B cell (primary cell): Measurements from ENCODE around the gene EMID1. TPM values are rescaled to one million over a fixed set of nuclear protein-coding genes. Genes with fewer than 3 reads are reported as not detected.

Experiments
- ATAC-seq: fragments of 200-7000 bp; cut with Tn5 transposase; one replicate; pipeline ENCODE4 v1.10.0; 2021; ENCODE audit warnings: low read depth, mild to moderate bottlenecking, moderate number of reproducible peaks, moderate library complexity
- CTCF ChIA-PET: fragments of 350-600 bp; sonication (Branson Sonifier 250); formaldehyde crosslinking; loops from one replicate; lab custom pipeline; 2021; ENCODE audit warnings: antibody characterized with exemption, inconsistent platforms; lab: Charles Lee
- POLR2A ChIA-PET: fragments of 350-600 bp; sonication (Branson Sonifier 250); formaldehyde crosslinking; loops from one replicate; lab custom pipeline; 2021; ENCODE audit warnings: antibody characterized with exemption; lab: Charles Lee
- DNase-seq: peaks from one replicate; pipeline ENCODE4 v3.0.0; 2013
- H2AFZ ChIP-seq: 2 replicates; pipeline ENCODE4 v1.6.1; 2012; ENCODE audit warnings: mild to moderate bottlenecking, low read depth, low read length; ENCODE audit not compliant: insufficient read depth, poor library complexity, severe bottlenecking
- H3K27ac ChIP-seq, 2 donors: 1 replicate in 1 of 2; 2 replicates in 1 of 2; pipeline ENCODE4 v1.5.1; 2012 to 2013; ENCODE audit warnings: low read length in 2 of 2, mild to moderate bottlenecking in 2 of 2, moderate library complexity in 1 of 2
- H3K27me3 ChIP-seq, 4 experiments: fragments of 200-600 bp in 1 of 4; sonication (generic) in 1 of 4; replicated peaks in 1 of 4; 1 replicate in 2 of 4; 2 replicates in 2 of 4; pipeline versions ENCODE4 v1.6.1 to v1.7.0; 2013 to 2016; ENCODE audit warnings: low read length in 3 of 4, mild to moderate bottlenecking in 2 of 4, mixed read lengths in 1 of 4, moderate library complexity in 1 of 4; ENCODE audit not compliant: insufficient read depth in 4 of 4, control insufficient read depth in 3 of 4; ENCODE audit errors: control extremely low read depth in 1 of 4
- H3K36me3 ChIP-seq, 2 experiments: replicated peaks in 1 of 2; 1 replicate in 1 of 2; 2 replicates in 1 of 2; pipeline versions ENCODE4 v1.6.1 to v1.7.1; 2013; ENCODE audit warnings: low read length in 1 of 2; ENCODE audit not compliant: insufficient read depth in 2 of 2, control insufficient read depth in 1 of 2; ENCODE audit errors: control extremely low read depth in 1 of 2, extremely low read depth in 1 of 2
- H3K4me1 ChIP-seq, 2 donors: fragments of 200-600 bp in 1 of 2; sonication (generic) in 1 of 2; 1 replicate in 1 of 2; 2 replicates in 1 of 2; pipeline versions ENCODE4 v1.5.1 to v1.6.1; 2013 to 2017; ENCODE audit warnings: low read length in 2 of 2; ENCODE audit not compliant: control insufficient read depth in 2 of 2, insufficient read depth in 2 of 2
- H3K4me2 ChIP-seq: replicated peaks from 2 replicates; pipeline ENCODE3; 2012; ENCODE audit warnings: mild to moderate bottlenecking, low read depth, low read length; ENCODE audit not compliant: poor library complexity, severe bottlenecking
- H3K4me3 ChIP-seq, 5 experiments: fragments of 200-600 bp in 1 of 5; sonication (generic) in 1 of 5; 1 replicate in 3 of 5; 2 replicates in 2 of 5; pipeline versions ENCODE4 v1.5.1 to v1.7.0; 2011 to 2016; ENCODE audit warnings: low read length in 4 of 5, mild to moderate bottlenecking in 4 of 5, low read depth in 2 of 5, control low read depth in 1 of 5, moderate library complexity in 1 of 5; ENCODE audit not compliant: insufficient read depth in 1 of 5; ENCODE audit errors: control extremely low read depth in 1 of 5, extremely low read depth in 1 of 5
- H3K79me2 ChIP-seq: fragments of 200-600 bp; sonication (generic); one replicate; pipeline ENCODE4 v1.6.0; 2016; ENCODE audit warnings: low read length; ENCODE audit not compliant: control insufficient read depth, insufficient read depth
- H3K9ac ChIP-seq: fragments of 200-600 bp; sonication (generic); 2 replicates; pipeline ENCODE4 v1.6.1; 2017; ENCODE audit warnings: mild to moderate bottlenecking, low read length, moderate library complexity
- H3K9me3 ChIP-seq, 3 donors: one replicate each; pipeline versions ENCODE4 v1.6.1 to v1.7.1; 2013; ENCODE audit warnings: low read length in 2 of 3; ENCODE audit not compliant: control insufficient read depth in 2 of 3, insufficient read depth in 1 of 3; ENCODE audit errors: control extremely low read depth in 1 of 3
- H4K20me1 ChIP-seq: 2 replicates; pipeline ENCODE4 v1.6.0; 2012; ENCODE audit warnings: mild to moderate bottlenecking, low read length; ENCODE audit not compliant: insufficient read depth, control insufficient read depth, poor library complexity, severe bottlenecking
- H3K27ac Mint-ChIP-seq: one replicate; pipeline ENCODE4 v1.8.0; 2021; ENCODE audit warnings: mixed read lengths
- H3K27me3 Mint-ChIP-seq: one replicate; pipeline ENCODE4 v1.8.0; 2021; ENCODE audit warnings: mixed read lengths
- H3K4me1 Mint-ChIP-seq: one replicate; pipeline ENCODE4 v1.8.0; 2021; ENCODE audit warnings: mixed read lengths
- H3K4me3 Mint-ChIP-seq: one replicate; pipeline ENCODE4 v1.8.0; 2021; ENCODE audit warnings: mixed read lengths
- H3K9me3 Mint-ChIP-seq: one replicate; pipeline ENCODE4 v1.8.0; 2022; ENCODE audit warnings: mixed read lengths; ENCODE audit not compliant: insufficient read depth
- EZH2 ChIP-seq: IDR thresholded peaks from 2 replicates; pipeline ENCODE4 v1.6.1; 2012; ENCODE audit warnings: borderline replicate concordance, low read depth, mild to moderate bottlenecking, moderate library complexity, low read length; ENCODE audit not compliant: insufficient read depth, poor library complexity, severe bottlenecking
- WGBS: methylation state at CpG from one replicate; pipeline ENCODE4 v1.1.5; 2013; ENCODE audit warnings: missing lambda C conversion rate; ENCODE audit not compliant: insufficient coverage; 5-methylcytosine and 5-hydroxymethylcytosine counted together
- intact Hi-C: fragments of 100-400 bp; cut with micrococcal nuclease; formaldehyde crosslinking; loops from one replicate; pipeline ENCODE4 v1.10.0; 2022
- polyA plus RNA-seq: library from polyadenylated mRNA; depleted of rRNA; stranded (reverse); fragments of >200 nt; gene quantifications from 2 replicates; pipeline ENCODE4 v1.2.3, GENCODE V29; 2012
- total RNA-seq, 2 donors: library from RNA; stranded (reverse); fragments of 120-200 nt in 1 of 2; gene quantifications; 1 replicate in 1 of 2; 2 replicates in 1 of 2; pipeline versions ENCODE4 v1.2.3 to v1.2.4, GENCODE V29; 2013 to 2022
- TF ChIP-seq, protein P1 (sequence below): fragments of 200-600 bp; IDR thresholded peaks from one replicate; pipeline ENCODE4 v1.8.0; 2022; ENCODE audit warnings: antibody characterized with exemption, mild to moderate bottlenecking

EMID1 gene
- total and polyA plus RNA-seq, 2 donors (not counting 1 experiment from before 2014, with no cell fraction given) = not detected

GRCh38 chr22:29253561-29254285 lies 48.0 kb downstream of the EMID1 start:
- Histone ChIP-seq H3K9ac (no peak overlapping the region), H3K79me2 (no peaks in the 10 kb centered on the region), H2AFZ (no peak overlapping the region), H4K20me1 (no peaks in the 10 kb centered on the region), H3K4me3 (no peak overlapping the region), H3K36me3 (no peaks in the 10 kb centered on the region), H3K27ac (no peak overlapping the region), H3K27me3 (peaks cover 0 to 12% (median 0%) of the 10 kb centered on the region in 4 experiments), H3K4me1 (no peaks in the 10 kb centered on the region), H3K9me3 (no peaks in the 10 kb centered on the region), H3K4me2 (no peak overlapping the region)
- TF ChIP-seq, protein P1, sequence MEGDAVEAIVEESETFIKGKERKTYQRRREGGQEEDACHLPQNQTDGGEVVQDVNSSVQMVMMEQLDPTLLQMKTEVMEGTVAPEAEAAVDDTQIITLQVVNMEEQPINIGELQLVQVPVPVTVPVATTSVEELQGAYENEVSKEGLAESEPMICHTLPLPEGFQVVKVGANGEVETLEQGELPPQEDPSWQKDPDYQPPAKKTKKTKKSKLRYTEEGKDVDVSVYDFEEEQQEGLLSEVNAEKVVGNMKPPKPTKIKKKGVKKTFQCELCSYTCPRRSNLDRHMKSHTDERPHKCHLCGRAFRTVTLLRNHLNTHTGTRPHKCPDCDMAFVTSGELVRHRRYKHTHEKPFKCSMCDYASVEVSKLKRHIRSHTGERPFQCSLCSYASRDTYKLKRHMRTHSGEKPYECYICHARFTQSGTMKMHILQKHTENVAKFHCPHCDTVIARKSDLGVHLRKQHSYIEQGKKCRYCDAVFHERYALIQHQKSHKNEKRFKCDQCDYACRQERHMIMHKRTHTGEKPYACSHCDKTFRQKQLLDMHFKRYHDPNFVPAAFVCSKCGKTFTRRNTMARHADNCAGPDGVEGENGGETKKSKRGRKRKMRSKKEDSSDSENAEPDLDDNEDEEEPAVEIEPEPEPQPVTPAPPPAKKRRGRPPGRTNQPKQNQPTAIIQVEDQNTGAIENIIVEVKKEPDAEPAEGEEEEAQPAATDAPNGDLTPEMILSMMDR = no peak
- no peak for TF ChIP-seq EZH2
- ChIA-PET POLR2A (no interaction called here), CTCF (interaction anchor here (5.1 kb wide), 1 partner anchor 8 kb away, joined by 13 read pairs; no protein-coding TSS in a partner anchor)
- no peak for DNase-seq
- no peak for ATAC-seq
- Mint-ChIP-seq H3K27ac (no peak overlapping the region), H3K9me3 (no peaks in the 10 kb centered on the region), H3K4me1 (peaks cover 2% of the 10 kb centered on the region), H3K27me3 (peaks cover 5% of the 10 kb centered on the region), H3K4me3 (no peak overlapping the region)
- intact Hi-C loops = no loop called here
- WGBS = 94% methylated on average over 9 of the region's 14 CpGs

GRCh38 chr22:29254286-29254660 lies 48.6 kb downstream of the EMID1 start:
- ATAC-seq (no peak), DNase-seq (no peak)
- Histone ChIP-seq H3K4me3 (no peak overlapping the region), H3K4me1 (no peaks in the 10 kb centered on the region), H3K9ac (no peak overlapping the region), H4K20me1 (no peaks in the 10 kb centered on the region), H3K4me2 (no peak overlapping the region), H3K79me2 (no peaks in the 10 kb centered on the region), H3K27me3 (peaks cover 0 to 12% (median 0%) of the 10 kb centered on the region in 4 experiments), H3K27ac (no peak overlapping the region), H3K9me3 (no peaks in the 10 kb centered on the region), H2AFZ (no peak overlapping the region), H3K36me3 (no peaks in the 10 kb centered on the region)
- H3K27me3 Mint-ChIP-seq = peaks cover 5% of the 10 kb centered on the region
- no peak overlapping the region for H3K4me3 Mint-ChIP-seq
- TF ChIP-seq, protein P1 = no peak
- no peak for TF ChIP-seq EZH2
- intact Hi-C loops = no loop called here
- WGBS = 93% methylated on average over 2 of the region's 4 CpGs
- no peak overlapping the region for H3K27ac Mint-ChIP-seq
- POLR2A ChIA-PET = no interaction called here
- CTCF ChIA-PET = interaction anchor here (5.1 kb wide), 1 partner anchor 9 kb away, joined by 13 read pairs; no protein-coding TSS in a partner anchor
- peaks cover 2% of the 10 kb centered on the region for H3K4me1 Mint-ChIP-seq
- no peaks in the 10 kb centered on the region for H3K9me3 Mint-ChIP-seq
